Left cardiac atrium (tissue), 4 donors: ENCODE measurements around the gene CCDC13. TPM values are rescaled to one million over a fixed set of nuclear protein-coding genes. Genes with fewer than 3 reads are reported as not detected.
A peak's percentile ranks its signal among the peaks of the same experiment; 100 is the strongest.

Experiments used
- ATAC-seq, 2 donors: fragments of 200-7000 bp; cut with Tn5 transposase; one replicate each; pipeline ENCODE4 v1.9.1; 2020; ENCODE audit warnings: mild to moderate bottlenecking in 2 of 2, moderate library complexity in 2 of 2
- DNase-seq: peaks from one replicate; pipeline ENCODE4 v3.0.0-alpha.2; 2020
- intact Hi-C, 2 donors: fragments of 100-400 bp; cut with DNase I; formaldehyde crosslinking; loops; one replicate each; pipeline versions ENCODE4 v1.14.1 to v1.15.1; 2022 to 2023
- total RNA-seq, 2 donors: library from RNA; stranded (reverse); fragmentation: NEBNext Ultra II Directional; extraction: Animal tissue kit (Norgen Biotek cat#: 25700); gene quantifications; one replicate each; pipeline ENCODE4 v1.2.1, GENCODE V29; 2021
- donor health status: DM: no; HTN: yes; CAD: no.
- donor health status: DM: no; HTN: yes; CAD: no; lungs with severe emphysema.
- donor health status: DM: yes; HTN: yes; CAD: no.
- donor health status: Dilated cardiomyopathy.

The CCDC13 gene
- total RNA-seq, 2 donors from 2014 or later = 1.0 TPM; not detected in 1

DNA sequence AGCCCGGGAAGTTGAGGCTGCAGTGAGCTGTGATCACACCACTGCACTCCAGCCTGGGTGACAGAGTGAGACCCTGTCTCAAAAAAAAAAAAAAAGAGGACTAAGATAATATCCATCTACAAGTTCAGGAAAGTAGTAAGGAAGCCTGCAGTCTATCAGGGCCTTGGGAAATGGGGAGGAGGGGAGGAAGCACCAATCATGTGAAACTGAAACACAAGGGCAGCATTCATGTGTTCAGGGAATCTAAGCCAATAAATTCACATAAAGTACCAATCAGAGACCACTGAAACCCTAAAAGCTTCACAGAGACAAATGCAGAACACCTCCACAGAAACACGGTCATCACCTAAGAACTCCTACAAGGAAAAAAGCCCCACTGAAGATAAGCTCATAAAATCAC, 47.6 kb downstream of the CCDC13 start:
- no peak for ATAC-seq
- no peak for DNase-seq
- intact Hi-C loops = no loop called here

DNA sequence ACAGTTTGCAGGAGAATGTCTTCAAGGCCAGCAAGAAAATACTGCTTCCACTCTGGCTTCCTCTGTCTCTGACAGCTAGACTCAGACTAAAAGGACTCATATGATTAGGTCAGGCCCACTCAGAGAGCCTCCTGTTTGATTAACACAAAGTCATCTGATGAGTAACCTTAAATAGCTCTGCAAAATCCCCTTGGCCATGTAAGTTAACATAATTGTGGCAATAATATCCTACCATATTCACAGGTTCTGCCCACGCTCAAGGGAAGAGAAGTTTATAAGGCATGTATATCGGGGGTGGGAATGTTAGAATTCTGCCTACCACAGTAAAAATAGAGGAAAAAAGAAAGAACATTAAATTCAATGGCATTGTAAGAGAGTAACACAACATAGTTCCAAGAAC, 49.8 kb downstream of the CCDC13 start:
- peak in 1 of 2 donors; percentile 30 for ATAC-seq
- intact Hi-C loops = loop anchor here in 1 of 2 donors (2.0 kb wide), 1 partner anchor 20 kb away; the partner anchor contains the start of gene HHATL
- no peak for DNase-seq

Other genes with a start within 250 kb of the CCDC13 start
- 10 to 100 TPM; 24.4 to 29.8 TPM for gene SEC22C, start 191.3 kb downstream of the CCDC13 start, total RNA-seq
- 10 to 100 TPM; 13.4 to 14.1 TPM for gene SS18L2, start 182.4 kb downstream of the CCDC13 start, total RNA-seq
- 10 to 100 TPM; 26.5 to 35.9 TPM for gene NKTR, start 172.6 kb downstream of the CCDC13 start, total RNA-seq
- 100 to 1,000 TPM in 1 of 2 donors, 10 to 100 TPM in 1; 68.5 to 108 TPM for gene ZBTB47, start 119.6 kb downstream of the CCDC13 start, total RNA-seq
- gene KLHL40, start 87.7 kb downstream of the CCDC13 start, total RNA-seq = under 1 TPM in 1 of 2 donors, not detected in 1; 0.86 TPM
- gene HHATL, start 70.5 kb downstream of the CCDC13 start, total RNA-seq = 100 to 1,000 TPM; 431 to 706 TPM
- gene HIGD1A, start 31.2 kb upstream of the CCDC13 start, total RNA-seq = 100 to 1,000 TPM; 200 to 270 TPM
- 1 to 10 TPM; 2.2 to 2.4 TPM for gene ACKR2, start 36.2 kb upstream of the CCDC13 start, total RNA-seq
- gene CYP8B1, start 102.6 kb upstream of the CCDC13 start, total RNA-seq = not detected
- gene ZNF662, start 132.9 kb upstream of the CCDC13 start, total RNA-seq = 1 to 10 TPM; 5.2 to 6.3 TPM
- 1 to 10 TPM; 2.6 to 4.0 TPM for gene GASK1A, start 206.1 kb upstream of the CCDC13 start, total RNA-seq